ENCODE data around the gene ZNHIT6. TPM values are rescaled to one million over a fixed set of nuclear protein-coding genes. Genes with fewer than 3 reads are reported as not detected.
"Not testable (repeated sequence)": the region's sequence is repeated elsewhere in the genome, so short reads cannot be mapped to it uniquely, and the experiment has no call there.

ZNHIT6 gene
- total RNA-seq, 1 donor from 2014 or later: 20.0 TPM

DNA sequence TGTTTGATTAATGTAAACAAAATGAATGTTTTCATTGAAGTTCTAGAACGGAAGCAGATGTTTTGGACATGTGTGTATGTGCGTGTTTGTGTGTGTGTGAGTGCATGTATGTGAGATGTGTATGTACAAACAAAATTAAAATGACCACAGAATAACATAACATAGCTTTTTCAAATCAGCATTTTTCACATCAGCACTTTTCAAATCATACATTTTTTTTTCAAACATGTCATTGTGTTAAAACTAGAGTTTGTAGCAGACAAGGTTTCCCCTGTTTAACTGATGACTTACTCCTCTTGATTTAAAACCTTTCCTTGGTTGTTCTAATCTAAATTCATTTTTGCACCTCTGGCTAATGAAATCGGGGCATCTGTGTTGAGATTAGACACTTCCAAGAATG is 35.6 kb upstream of the ZNHIT6 start:
- peaks cover 16% of the 10 kb centered on the region for H3K27me3 Mint-ChIP-seq (ENCODE audit: unreplicated experiment)
- TF ChIP-seq, protein P1, sequence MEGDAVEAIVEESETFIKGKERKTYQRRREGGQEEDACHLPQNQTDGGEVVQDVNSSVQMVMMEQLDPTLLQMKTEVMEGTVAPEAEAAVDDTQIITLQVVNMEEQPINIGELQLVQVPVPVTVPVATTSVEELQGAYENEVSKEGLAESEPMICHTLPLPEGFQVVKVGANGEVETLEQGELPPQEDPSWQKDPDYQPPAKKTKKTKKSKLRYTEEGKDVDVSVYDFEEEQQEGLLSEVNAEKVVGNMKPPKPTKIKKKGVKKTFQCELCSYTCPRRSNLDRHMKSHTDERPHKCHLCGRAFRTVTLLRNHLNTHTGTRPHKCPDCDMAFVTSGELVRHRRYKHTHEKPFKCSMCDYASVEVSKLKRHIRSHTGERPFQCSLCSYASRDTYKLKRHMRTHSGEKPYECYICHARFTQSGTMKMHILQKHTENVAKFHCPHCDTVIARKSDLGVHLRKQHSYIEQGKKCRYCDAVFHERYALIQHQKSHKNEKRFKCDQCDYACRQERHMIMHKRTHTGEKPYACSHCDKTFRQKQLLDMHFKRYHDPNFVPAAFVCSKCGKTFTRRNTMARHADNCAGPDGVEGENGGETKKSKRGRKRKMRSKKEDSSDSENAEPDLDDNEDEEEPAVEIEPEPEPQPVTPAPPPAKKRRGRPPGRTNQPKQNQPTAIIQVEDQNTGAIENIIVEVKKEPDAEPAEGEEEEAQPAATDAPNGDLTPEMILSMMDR (IDR thresholded peaks at IDR 0.05): no peak
- H3K9me3 Mint-ChIP-seq (ENCODE audit: unreplicated experiment): no peaks in the 10 kb centered on the region

GRCh38 chr1:85734931-85735330 is 26.7 kb upstream of the ZNHIT6 start:
- no peak overlapping the region for H3K4me3 Mint-ChIP-seq (ENCODE audit: unreplicated experiment)
- H3K36me3 Mint-ChIP-seq (ENCODE audit: unreplicated experiment): no peaks in the 10 kb centered on the region
- TF ChIP-seq, protein P1 (IDR thresholded peaks at IDR 0.05): no peak
- no peaks in the 10 kb centered on the region for H3K9me3 Mint-ChIP-seq (ENCODE audit: unreplicated experiment)
- H3K27ac Mint-ChIP-seq (ENCODE audit: unreplicated experiment): no peak overlapping the region
- H3K27me3 Mint-ChIP-seq (ENCODE audit: unreplicated experiment): peaks cover 4% of the 10 kb centered on the region
- no peak for DNase-seq (ENCODE audit: extremely low spot score, unreplicated experiment)
- H3K4me1 Mint-ChIP-seq (ENCODE audit: unreplicated experiment): peaks cover 1% of the 10 kb centered on the region

More for the DNA sequence above, 35.6 kb upstream of the ZNHIT6 start:
- H3K4me1 Mint-ChIP-seq (ENCODE audit: unreplicated experiment): no peaks in the 10 kb centered on the region
- no peak overlapping the region for H3K4me3 Mint-ChIP-seq (ENCODE audit: unreplicated experiment)
- H3K27ac Mint-ChIP-seq (ENCODE audit: unreplicated experiment): no peak overlapping the region
- no peak for DNase-seq (ENCODE audit: extremely low spot score, unreplicated experiment)
- H3K36me3 Mint-ChIP-seq (ENCODE audit: unreplicated experiment): peaks cover 2% of the 10 kb centered on the region

DNA sequence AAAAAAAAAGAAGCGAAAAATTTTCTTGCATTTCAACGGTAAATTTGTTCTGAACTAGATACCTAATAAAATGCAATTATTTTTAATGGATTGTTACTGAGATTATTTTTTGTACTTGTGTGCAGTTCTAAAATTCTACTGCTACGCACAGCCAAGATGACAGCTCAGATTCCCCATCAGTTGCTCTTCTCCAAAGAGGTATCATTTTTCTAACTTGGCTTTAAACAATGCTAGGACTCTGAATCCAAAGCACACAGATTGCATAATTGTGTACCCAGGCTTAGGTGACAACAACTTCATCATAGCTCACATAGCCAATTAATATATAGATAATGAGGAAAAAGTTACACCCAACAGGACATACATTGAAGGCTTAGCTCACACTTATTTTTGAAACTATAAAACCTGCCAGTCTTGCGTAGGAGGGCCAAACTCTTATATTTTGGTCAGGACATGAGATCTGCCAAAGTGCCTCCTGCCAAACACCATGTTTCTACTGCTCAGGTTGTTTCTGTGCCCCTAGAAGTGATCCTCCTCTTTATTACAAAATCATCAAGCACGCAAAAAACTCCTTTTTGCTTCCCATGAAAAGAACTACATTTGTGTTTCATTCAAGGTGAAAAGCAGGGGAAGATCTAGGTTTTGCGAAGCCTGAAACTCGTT is 10.6 kb upstream of the ZNHIT6 start:
- no peaks in the 10 kb centered on the region for H3K4me1 Mint-ChIP-seq (ENCODE audit: unreplicated experiment)
- TF ChIP-seq, protein P1 (IDR thresholded peaks at IDR 0.05): no peak
- H3K27ac Mint-ChIP-seq (ENCODE audit: unreplicated experiment): no peak overlapping the region
- H3K9me3 Mint-ChIP-seq (ENCODE audit: unreplicated experiment): peaks cover 25% of the 10 kb centered on the region
- DNase-seq (ENCODE audit: extremely low spot score, unreplicated experiment): no peak
- H3K36me3 Mint-ChIP-seq (ENCODE audit: unreplicated experiment): peaks cover 10% of the 10 kb centered on the region
- no peaks in the 10 kb centered on the region for H3K27me3 Mint-ChIP-seq (ENCODE audit: unreplicated experiment)
- H3K4me3 Mint-ChIP-seq (ENCODE audit: unreplicated experiment): no peak overlapping the region

- H3K4me1 Mint-ChIP-seq (ENCODE audit: unreplicated experiment); DNase-seq (ENCODE audit: extremely low spot score, unreplicated experiment); H3K27ac Mint-ChIP-seq (ENCODE audit: unreplicated experiment); H3K4me3 Mint-ChIP-seq (ENCODE audit: unreplicated experiment); H3K27me3 Mint-ChIP-seq (ENCODE audit: unreplicated experiment); H3K36me3 Mint-ChIP-seq (ENCODE audit: unreplicated experiment): not testable (repeated sequence)
- H3K9me3 Mint-ChIP-seq (ENCODE audit: unreplicated experiment): peaks cover 12% of the 10 kb centered on the region
These were observed 6.3 kb upstream of the ZNHIT6 start for GRCh38 chr1:85714418-85715114.

GRCh38 chr1:85708829-85709227 is 595 bp upstream of the ZNHIT6 start:
- H3K9me3 Mint-ChIP-seq (ENCODE audit: unreplicated experiment): peaks cover 3% of the 10 kb centered on the region
- no peaks in the 10 kb centered on the region for H3K27me3 Mint-ChIP-seq (ENCODE audit: unreplicated experiment)
- H3K36me3 Mint-ChIP-seq (ENCODE audit: unreplicated experiment): peaks cover 18% of the 10 kb centered on the region
- peaks cover 8% of the 10 kb centered on the region for H3K4me1 Mint-ChIP-seq (ENCODE audit: unreplicated experiment)
- H3K4me3 Mint-ChIP-seq (ENCODE audit: unreplicated experiment): no peak overlapping the region
- TF ChIP-seq, protein P1 (IDR thresholded peaks at IDR 0.05): no peak
- no peak overlapping the region for H3K27ac Mint-ChIP-seq (ENCODE audit: unreplicated experiment)
- no peak for DNase-seq (ENCODE audit: extremely low spot score, unreplicated experiment)
